ENCODE data around the gene RSPO3. TPM values are rescaled to one million over a fixed set of nuclear protein-coding genes. Genes with fewer than 3 reads are reported as not detected.

The RSPO3 gene
- total RNA-seq, 1 experiment from 2014 or later = 0.52 TPM

GRCh38 chr6:127198549-127198948 is 80.1 kb downstream of the RSPO3 start:
- Histone ChIP-seq H3K27ac (ENCODE audit: low read depth, low read length, poor library complexity, severe bottlenecking) (no peak overlapping the region), H3K27me3 (replicated peaks; ENCODE audit: insufficient read depth, low read depth, low read length, poor library complexity) (no peaks in the 10 kb centered on the region), H3K9me3 (ENCODE audit: low read depth, low read length, poor library complexity, severe bottlenecking) (no peaks in the 10 kb centered on the region), H3K4me1 (ENCODE audit: insufficient read depth, low read length, poor library complexity, severe bottlenecking) (no peaks in the 10 kb centered on the region), H3K4me3 (ENCODE audit: low read depth, low read length, poor library complexity, severe bottlenecking) (no peak overlapping the region), H3K36me3 (ENCODE audit: insufficient read depth, low read length, poor library complexity, severe bottlenecking) (no peaks in the 10 kb centered on the region)
- no TSS peak for BruUV-seq (replicated peaks)
- CTCF ChIA-PET = no interaction called here
- POLR2A ChIA-PET (ENCODE audit: low non-redundant PET) = no interaction called here
- intact Hi-C loops (cut with micrococcal nuclease; ENCODE audit: unreplicated experiment) = loop anchor here (10.0 kb wide), 2 partner anchors 346 to 544 kb away; no protein-coding TSS in a partner anchor
- DNase-seq (ENCODE audit: low spot score) = no peak
- TF ChIP-seq, protein P1, sequence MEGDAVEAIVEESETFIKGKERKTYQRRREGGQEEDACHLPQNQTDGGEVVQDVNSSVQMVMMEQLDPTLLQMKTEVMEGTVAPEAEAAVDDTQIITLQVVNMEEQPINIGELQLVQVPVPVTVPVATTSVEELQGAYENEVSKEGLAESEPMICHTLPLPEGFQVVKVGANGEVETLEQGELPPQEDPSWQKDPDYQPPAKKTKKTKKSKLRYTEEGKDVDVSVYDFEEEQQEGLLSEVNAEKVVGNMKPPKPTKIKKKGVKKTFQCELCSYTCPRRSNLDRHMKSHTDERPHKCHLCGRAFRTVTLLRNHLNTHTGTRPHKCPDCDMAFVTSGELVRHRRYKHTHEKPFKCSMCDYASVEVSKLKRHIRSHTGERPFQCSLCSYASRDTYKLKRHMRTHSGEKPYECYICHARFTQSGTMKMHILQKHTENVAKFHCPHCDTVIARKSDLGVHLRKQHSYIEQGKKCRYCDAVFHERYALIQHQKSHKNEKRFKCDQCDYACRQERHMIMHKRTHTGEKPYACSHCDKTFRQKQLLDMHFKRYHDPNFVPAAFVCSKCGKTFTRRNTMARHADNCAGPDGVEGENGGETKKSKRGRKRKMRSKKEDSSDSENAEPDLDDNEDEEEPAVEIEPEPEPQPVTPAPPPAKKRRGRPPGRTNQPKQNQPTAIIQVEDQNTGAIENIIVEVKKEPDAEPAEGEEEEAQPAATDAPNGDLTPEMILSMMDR (conservative IDR thresholded peaks at IDR 0.05; ENCODE audit: low read depth, low read length) = no peak
- no peak for TF ChIP-seq EZH2 (IDR thresholded peaks at IDR 0.05; ENCODE audit: borderline replicate concordance, low read depth, low read length, poor library complexity, severe bottlenecking)

GRCh38 chr6:127199470-127199869 is 81.0 kb downstream of the RSPO3 start:
- H3K9me3 ChIP-seq (ENCODE audit: low read depth, low read length, poor library complexity, severe bottlenecking) = no peaks in the 10 kb centered on the region
- CTCF ChIA-PET = no interaction called here
- H3K4me3 ChIP-seq (ENCODE audit: low read depth, low read length, poor library complexity, severe bottlenecking) = no peak overlapping the region
- TF ChIP-seq EZH2 (IDR thresholded peaks at IDR 0.05; ENCODE audit: borderline replicate concordance, low read depth, low read length, poor library complexity, severe bottlenecking) = no peak
- TF ChIP-seq, protein P1 (conservative IDR thresholded peaks at IDR 0.05; ENCODE audit: low read depth, low read length) = no peak
- H3K27ac ChIP-seq (ENCODE audit: low read depth, low read length, poor library complexity, severe bottlenecking) = no peak overlapping the region
- no peaks in the 10 kb centered on the region for H3K4me1 ChIP-seq (ENCODE audit: insufficient read depth, low read length, poor library complexity, severe bottlenecking)
- BruUV-seq (replicated peaks) = no TSS peak
- H3K36me3 ChIP-seq (ENCODE audit: insufficient read depth, low read length, poor library complexity, severe bottlenecking) = no peaks in the 10 kb centered on the region
- POLR2A ChIA-PET (ENCODE audit: low non-redundant PET) = no interaction called here
- no peaks in the 10 kb centered on the region for H3K27me3 ChIP-seq (replicated peaks; ENCODE audit: insufficient read depth, low read depth, low read length, poor library complexity)
- DNase-seq (ENCODE audit: low spot score) = no peak
- intact Hi-C loops (cut with micrococcal nuclease; ENCODE audit: unreplicated experiment) = loop anchor here (10.0 kb wide), 2 partner anchors 345 to 545 kb away; no protein-coding TSS in a partner anchor

- no TSS peak for BruUV-seq (replicated peaks)
- CTCF ChIA-PET = no interaction called here
- Histone ChIP-seq H3K27ac (ENCODE audit: low read depth, low read length, poor library complexity, severe bottlenecking) (no peak overlapping the region), H3K4me3 (ENCODE audit: low read depth, low read length, poor library complexity, severe bottlenecking) (no peak overlapping the region), H3K36me3 (ENCODE audit: insufficient read depth, low read length, poor library complexity, severe bottlenecking) (no peaks in the 10 kb centered on the region), H3K27me3 (replicated peaks; ENCODE audit: insufficient read depth, low read depth, low read length, poor library complexity) (no peaks in the 10 kb centered on the region), H3K4me1 (ENCODE audit: insufficient read depth, low read length, poor library complexity, severe bottlenecking) (no peaks in the 10 kb centered on the region), H3K9me3 (ENCODE audit: low read depth, low read length, poor library complexity, severe bottlenecking) (no peaks in the 10 kb centered on the region)
- DNase-seq (ENCODE audit: low spot score) = no peak
- TF ChIP-seq, protein P1 (conservative IDR thresholded peaks at IDR 0.05; ENCODE audit: low read depth, low read length) = no peak
- TF ChIP-seq EZH2 (IDR thresholded peaks at IDR 0.05; ENCODE audit: borderline replicate concordance, low read depth, low read length, poor library complexity, severe bottlenecking) = no peak
- POLR2A ChIA-PET (ENCODE audit: low non-redundant PET) = no interaction called here
- intact Hi-C loops (cut with micrococcal nuclease; ENCODE audit: unreplicated experiment) = no loop called here
These were observed 81.6 kb downstream of the RSPO3 start for GRCh38 chr6:127200114-127200513.

Measured in A673 (cell line).